H1 (cell line): ENCODE data around the gene STXBP5. TPM values are rescaled to one million over a fixed set of nuclear protein-coding genes. Genes with fewer than 3 reads are reported as not detected.

Source experiments
- BACH1 ChIP-seq: IDR thresholded peaks from 2 replicates; pipeline ENCODE4 v1.6.1; 2012; ENCODE audit warnings: low read length, improper control_type of control experiment
- BRCA1 ChIP-seq: IDR thresholded peaks from 2 replicates; pipeline ENCODE4 v1.6.1; 2012; ENCODE audit warnings: low read depth, low read length, improper control_type of control experiment
- CBX5 ChIP-seq: fragments of 300-800, 300-1000 bp; sonication (generic); IDR thresholded peaks from 2 replicates; pipeline ENCODE4 v1.7.1; 2016; ENCODE audit warnings: antibody characterized with exemption, low read length, low read depth
- CEBPB ChIP-seq: IDR thresholded peaks from 2 replicates; pipeline ENCODE4 v1.6.1; 2012; ENCODE audit warnings: low read depth, low read length
- CREB1 ChIP-seq: IDR thresholded peaks from 2 replicates; pipeline ENCODE4 v1.6.1; 2012; ENCODE audit warnings: inconsistent platforms
- KDM1A ChIP-seq: fragments of 200-600, 300-600 bp; sonication (generic); IDR thresholded peaks from 2 replicates; pipeline ENCODE4 v1.7.1; 2016; ENCODE audit warnings: mild to moderate bottlenecking, low read length, borderline replicate concordance
- NRF1 ChIP-seq: IDR thresholded peaks from 2 replicates; pipeline ENCODE4 v1.6.1; 2011; ENCODE audit warnings: mild to moderate bottlenecking, low read depth, low read length, improper control_type of control experiment
- RFX5 ChIP-seq: IDR thresholded peaks from 2 replicates; pipeline ENCODE4 v1.6.1; 2011; ENCODE audit warnings: low read depth, low read length, improper control_type of control experiment, borderline replicate concordance
- SIN3A ChIP-seq, 2 experiments: IDR thresholded peaks in 1 of 2; conservative IDR thresholded peaks in 1 of 2; 2 replicates each; pipeline ENCODE4 v1.6.1; 2011 to 2012; ENCODE audit warnings: low read length in 2 of 2, improper control_type of control experiment in 1 of 2, low read depth in 1 of 2, mild to moderate bottlenecking in 1 of 2
- SP4 ChIP-seq: IDR thresholded peaks from 2 replicates; pipeline ENCODE4 v1.6.1; 2012; ENCODE audit warnings: low read length, inconsistent platforms
- SRF ChIP-seq: IDR thresholded peaks from 2 replicates; pipeline ENCODE4 v1.6.1; 2011; ENCODE audit warnings: mild to moderate bottlenecking, low read depth, low read length, moderate library complexity
- TAF7 ChIP-seq: optimal IDR thresholded peaks from 2 replicates; pipeline ENCODE3; 2011; ENCODE audit warnings: low read depth, mild to moderate bottlenecking, inconsistent platforms, low read length, moderate library complexity, borderline replicate concordance
- TBP ChIP-seq: IDR thresholded peaks from 2 replicates; pipeline ENCODE4 v1.6.1; 2011; ENCODE audit warnings: low read depth, low read length, improper control_type of control experiment
- TCF12 ChIP-seq: IDR thresholded peaks from 2 replicates; pipeline ENCODE4 v1.6.1; 2011; ENCODE audit warnings: low read depth, mild to moderate bottlenecking, low read length
- TEAD4 ChIP-seq: IDR thresholded peaks from 2 replicates; pipeline ENCODE4 v1.6.1; 2012; ENCODE audit warnings: low read depth, low read length, inconsistent platforms, mixed read lengths
- USF2 ChIP-seq: IDR thresholded peaks from 2 replicates; pipeline ENCODE4 v1.6.1; 2011; ENCODE audit warnings: low read length, improper control_type of control experiment
- polyA plus RNA-seq, 7 experiments: library from polyadenylated mRNA; depleted of rRNA in 3 of 7; stranded (reverse) in 5 of 7; unstranded in 2 of 7; fragments of >200 nt in 5 of 7; fragments of 200-250 nt in 2 of 7; gene quantifications; 1 replicate in 5 of 7; 2 replicates in 1 of 7; 4 replicates in 1 of 7; pipeline versions ENCODE4 v1.2.1 to v1.2.3, GENCODE V29; 2011 to 2013; ENCODE audit warnings: missing spikeins in 2 of 7, mixed read lengths in 2 of 7
- total RNA-seq: library from RNA; stranded (reverse); fragmentation: NEBNext Ultra II Directional; extraction: Animal tissue kit (Norgen Biotek cat#: 25700); gene quantifications from 2 replicates; pipeline ENCODE4 v1.2.1, GENCODE V29; 2021
- TF ChIP-seq, protein P1 (sequence below): IDR thresholded peaks from 2 replicates; pipeline ENCODE4 v1.6.1; 2012; ENCODE audit warnings: low read length, inconsistent platforms
- TF ChIP-seq, protein P2 (sequence below): IDR thresholded peaks from 2 replicates; pipeline ENCODE4 v1.6.1; 2011; ENCODE audit warnings: low read depth, mild to moderate bottlenecking, low read length; ENCODE audit not compliant: insufficient read depth
- TF ChIP-seq, protein P3 (sequence below), 3 experiments: IDR thresholded peaks; 1 replicate in 2 of 3; 2 replicates in 1 of 3; pipeline versions ENCODE4 v1.5.1 to v1.6.1; 2011; ENCODE audit warnings: low read length in 3 of 3, mild to moderate bottlenecking in 3 of 3, inconsistent platforms in 2 of 3, low read depth in 1 of 3, moderate library complexity in 1 of 3; ENCODE audit not compliant: insufficient read depth in 1 of 3; ENCODE audit errors: control extremely low read depth in 1 of 3

STXBP5 gene
- total and polyA plus RNA-seq, 2 of the 8 experiments (the other 6 are each of a cell fraction or from before 2014, with no cell fraction given): 2.7 to 10.8 TPM

DNA sequence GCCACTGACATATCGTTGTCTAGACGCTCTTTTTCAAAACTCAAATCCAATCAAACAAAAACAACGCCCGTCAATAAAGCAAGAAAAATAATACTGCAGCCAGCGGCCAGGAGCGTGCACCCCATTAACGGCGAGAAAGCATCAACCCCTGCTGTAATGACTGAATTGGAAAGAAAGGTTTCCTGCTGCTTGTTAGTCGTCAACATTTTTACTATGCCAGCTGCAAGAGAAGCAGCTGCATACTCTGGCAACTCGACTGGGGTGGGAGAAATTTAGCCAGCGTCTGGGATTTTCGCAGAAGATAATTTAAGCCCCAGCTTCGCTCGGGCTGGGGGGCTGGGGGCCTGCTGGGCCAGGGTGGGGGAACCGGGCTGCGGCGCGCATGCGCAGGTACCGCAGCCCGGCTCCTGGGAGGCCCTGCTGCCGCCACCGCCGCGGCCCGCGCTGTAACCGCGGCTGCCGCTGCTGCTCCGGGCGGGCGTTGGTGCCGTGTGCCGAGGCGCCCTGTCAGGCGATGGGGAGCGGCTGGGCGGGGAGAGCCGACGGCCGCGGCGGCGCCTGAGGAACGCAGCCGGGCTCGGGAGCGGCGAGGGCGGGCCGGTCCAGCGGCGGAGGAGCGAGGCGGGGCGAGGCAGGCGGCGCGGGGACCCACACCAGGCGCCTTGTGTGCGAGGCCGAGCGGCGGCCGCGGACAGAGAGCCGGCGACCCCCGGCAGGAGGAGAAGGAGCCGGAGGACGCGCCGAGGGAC lies 732 bp upstream of the STXBP5 start (continued):
- TF ChIP-seq, protein P1, sequence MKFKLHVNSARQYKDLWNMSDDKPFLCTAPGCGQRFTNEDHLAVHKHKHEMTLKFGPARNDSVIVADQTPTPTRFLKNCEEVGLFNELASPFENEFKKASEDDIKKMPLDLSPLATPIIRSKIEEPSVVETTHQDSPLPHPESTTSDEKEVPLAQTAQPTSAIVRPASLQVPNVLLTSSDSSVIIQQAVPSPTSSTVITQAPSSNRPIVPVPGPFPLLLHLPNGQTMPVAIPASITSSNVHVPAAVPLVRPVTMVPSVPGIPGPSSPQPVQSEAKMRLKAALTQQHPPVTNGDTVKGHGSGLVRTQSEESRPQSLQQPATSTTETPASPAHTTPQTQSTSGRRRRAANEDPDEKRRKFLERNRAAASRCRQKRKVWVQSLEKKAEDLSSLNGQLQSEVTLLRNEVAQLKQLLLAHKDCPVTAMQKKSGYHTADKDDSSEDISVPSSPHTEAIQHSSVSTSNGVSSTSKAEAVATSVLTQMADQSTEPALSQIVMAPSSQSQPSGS: no peak
- TF ChIP-seq KDM1A (no peak), NRF1 (peak; percentile 64), SRF (no peak), CREB1 (no peak), TCF12 (no peak), BRCA1 (no peak), TBP (peak; percentile 26; the same call in 1 of the 2 replicates), RFX5 (no peak), TAF7 (no peak), SP4 (no peak), CBX5 (no peak), TEAD4 (no peak), SIN3A (conservative IDR thresholded peaks at IDR 0.05 in 1 of 2, IDR thresholded peaks at IDR 0.05 in 1 of 2; ENCODE audit: low read depth in 1 of 2, low read length in 2 of 2) (peak in 1 of 2 experiments; percentile 17; a peak in 1 of 4 replicates), CEBPB (no peak), USF2 (no peak), BACH1 (no peak)
- TF ChIP-seq, protein P2, sequence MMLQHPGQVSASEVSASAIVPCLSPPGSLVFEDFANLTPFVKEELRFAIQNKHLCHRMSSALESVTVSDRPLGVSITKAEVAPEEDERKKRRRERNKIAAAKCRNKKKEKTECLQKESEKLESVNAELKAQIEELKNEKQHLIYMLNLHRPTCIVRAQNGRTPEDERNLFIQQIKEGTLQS: no peak
- TF ChIP-seq, protein P3, sequence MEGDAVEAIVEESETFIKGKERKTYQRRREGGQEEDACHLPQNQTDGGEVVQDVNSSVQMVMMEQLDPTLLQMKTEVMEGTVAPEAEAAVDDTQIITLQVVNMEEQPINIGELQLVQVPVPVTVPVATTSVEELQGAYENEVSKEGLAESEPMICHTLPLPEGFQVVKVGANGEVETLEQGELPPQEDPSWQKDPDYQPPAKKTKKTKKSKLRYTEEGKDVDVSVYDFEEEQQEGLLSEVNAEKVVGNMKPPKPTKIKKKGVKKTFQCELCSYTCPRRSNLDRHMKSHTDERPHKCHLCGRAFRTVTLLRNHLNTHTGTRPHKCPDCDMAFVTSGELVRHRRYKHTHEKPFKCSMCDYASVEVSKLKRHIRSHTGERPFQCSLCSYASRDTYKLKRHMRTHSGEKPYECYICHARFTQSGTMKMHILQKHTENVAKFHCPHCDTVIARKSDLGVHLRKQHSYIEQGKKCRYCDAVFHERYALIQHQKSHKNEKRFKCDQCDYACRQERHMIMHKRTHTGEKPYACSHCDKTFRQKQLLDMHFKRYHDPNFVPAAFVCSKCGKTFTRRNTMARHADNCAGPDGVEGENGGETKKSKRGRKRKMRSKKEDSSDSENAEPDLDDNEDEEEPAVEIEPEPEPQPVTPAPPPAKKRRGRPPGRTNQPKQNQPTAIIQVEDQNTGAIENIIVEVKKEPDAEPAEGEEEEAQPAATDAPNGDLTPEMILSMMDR (IDR thresholded peaks at IDR 0.05; ENCODE audit: control extremely low read depth in 1 of 3, insufficient read depth in 1 of 3, low read depth in 1 of 3, low read length in 3 of 3): peak in 1 of 3 experiments; percentile 4; a peak in 1 of 4 replicates
